ENCODE measurements around the gene CBR4.
"Not testable (repeated sequence)": the region's sequence is repeated elsewhere in the genome, so short reads cannot be mapped to it uniquely, and the experiment has no call there.

CBR4 gene

GRCh38 chr4:168993714-168994510, 16.1 kb downstream of the CBR4 start:
- no peak for DNase-seq (ENCODE audit: low read depth in 2 of 2)

DNA sequence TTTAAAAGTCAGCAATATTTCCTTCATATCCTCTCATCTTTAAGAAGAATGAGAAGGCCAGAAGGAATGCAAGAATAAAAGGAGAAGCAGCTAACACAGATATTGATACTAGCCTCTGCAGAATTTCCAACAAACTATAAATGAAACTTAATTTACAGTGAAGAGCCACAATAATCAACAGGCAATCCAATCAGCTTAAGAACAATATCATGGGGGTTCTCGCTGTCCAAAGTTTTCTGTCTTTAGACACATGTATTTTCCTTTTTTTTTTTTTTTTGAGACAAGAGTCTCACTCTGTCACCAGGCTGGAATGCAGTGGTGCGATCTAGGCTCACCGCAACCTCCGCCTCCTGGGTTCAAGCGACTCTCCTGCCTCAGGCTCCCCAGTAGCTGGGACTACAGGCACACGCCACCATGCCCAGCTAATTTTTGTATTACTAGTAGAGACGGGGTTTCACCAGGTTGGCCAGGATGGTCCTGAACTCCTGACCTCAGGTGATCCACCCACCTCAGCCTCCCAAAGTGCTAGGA, 17.0 kb downstream of the CBR4 start:
- DNase-seq (ENCODE audit: low read depth in 2 of 2) = not testable (repeated sequence)

- no peak for DNase-seq (ENCODE audit: low read depth in 2 of 2)
These were observed 28.1 kb downstream of the CBR4 start for GRCh38 chr4:168981942-168982341.

DNA sequence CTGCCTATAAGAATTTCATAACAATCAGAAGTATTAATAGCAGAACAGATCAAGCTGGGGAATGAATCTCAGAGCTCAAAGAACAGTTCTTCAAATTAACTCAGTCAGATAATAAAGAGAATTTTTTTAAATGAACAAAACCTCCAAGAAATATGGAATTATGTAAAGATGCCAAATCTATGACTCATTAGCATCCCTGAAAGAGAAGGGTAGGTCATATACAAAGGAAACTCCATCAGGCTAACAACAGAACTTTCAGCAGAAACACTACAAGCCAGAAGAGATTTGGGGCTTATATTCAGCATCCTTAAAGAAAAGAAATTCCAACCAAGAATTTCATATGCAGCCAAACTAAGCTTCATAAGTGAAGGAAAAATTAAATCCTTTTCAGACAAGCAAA, 28.6 kb downstream of the CBR4 start:
- no peak for DNase-seq (ENCODE audit: low read depth in 2 of 2)

- no peak for DNase-seq (ENCODE audit: low read depth in 2 of 2)
These were observed 30.7 kb downstream of the CBR4 start for GRCh38 chr4:168979338-168979737.

- no peak for DNase-seq (ENCODE audit: low read depth in 2 of 2)
These were observed 31.9 kb downstream of the CBR4 start for GRCh38 chr4:168978001-168978700.

- no peak for DNase-seq (ENCODE audit: low read depth in 2 of 2)
These were observed 37.5 kb downstream of the CBR4 start for GRCh38 chr4:168972596-168972995.

- no peak for DNase-seq (ENCODE audit: low read depth in 2 of 2)
These were observed 49.3 kb downstream of the CBR4 start for GRCh38 chr4:168960716-168961115.

DNA sequence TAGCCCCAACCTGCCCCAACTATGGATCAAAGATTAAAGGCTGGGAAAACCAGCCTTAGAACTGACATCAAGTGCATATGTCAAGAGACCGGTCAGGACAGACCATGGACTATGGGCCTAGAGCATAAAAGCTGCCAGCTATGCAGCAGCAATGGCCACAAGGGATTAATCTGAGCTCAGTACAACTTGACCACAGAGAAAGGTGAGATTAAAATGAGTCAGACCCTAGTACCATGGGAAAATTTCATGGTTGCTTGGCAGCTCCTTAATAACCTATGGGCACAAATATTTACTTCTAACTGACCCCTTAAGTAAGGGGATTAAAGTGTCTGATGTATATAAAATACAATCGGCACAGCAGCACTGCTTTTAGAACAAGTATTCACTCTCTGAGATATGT, 54.4 kb downstream of the CBR4 start:
- no peak for DNase-seq (ENCODE audit: low read depth in 2 of 2)

- not testable (repeated sequence) for DNase-seq (ENCODE audit: low read depth in 2 of 2)
These were observed 57.2 kb downstream of the CBR4 start for GRCh38 chr4:168952821-168953246.

DNA sequence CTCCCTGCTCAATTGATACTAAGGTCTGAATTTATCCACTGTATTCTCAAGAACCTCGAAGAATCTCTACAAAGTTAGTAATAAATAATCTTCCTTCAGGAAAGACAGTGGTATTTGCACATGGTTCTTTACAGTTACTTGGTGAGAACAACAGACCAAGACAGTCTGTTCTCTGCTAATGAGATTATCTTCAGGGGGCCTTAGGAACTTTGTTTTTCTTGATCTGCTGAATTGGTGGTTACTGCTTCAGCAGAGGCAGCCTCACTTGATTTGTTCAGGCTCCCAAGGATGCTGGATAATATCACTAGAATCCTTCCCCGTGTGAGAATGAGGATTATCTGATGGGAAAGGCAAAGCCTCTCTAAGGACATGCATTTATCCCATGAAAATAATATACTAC, 64.8 kb downstream of the CBR4 start:
- DNase-seq (ENCODE audit: low read depth in 2 of 2) = no peak

- no peak for DNase-seq (ENCODE audit: low read depth in 2 of 2)
These were observed 67.1 kb downstream of the CBR4 start for GRCh38 chr4:168942985-168943384.

Measured in stimulated activated CD4-positive, alpha-beta T cell treated with anti-CD3 and anti-CD28 coated beads, Interleukin-15, amount 100 ng/mL, for 48 hours (primary cell).